Activated CD4-positive, alpha-beta T cell treated with anti-CD3 and anti-CD28 coated beads, Interleukin-2, amount 10 ng/mL, durations not matched to agents 24 days and 14 days (primary cell): Measurements from ENCODE around the gene PTP4A2. TPM values are rescaled to one million over a fixed set of nuclear protein-coding genes. Genes with fewer than 3 reads are reported as not detected.

Experiments used
- DNase-seq: peaks from one replicate; pipeline ENCODE4 v3.0.0; 2022
- H3K27ac Mint-ChIP-seq: one replicate; pipeline ENCODE4 v1.8.0; 2022; ENCODE audit warnings: mild to moderate bottlenecking, mixed read lengths
- H3K27me3 Mint-ChIP-seq: one replicate; pipeline ENCODE4 v1.8.0; 2022; ENCODE audit warnings: mixed read lengths
- H3K36me3 Mint-ChIP-seq: one replicate; pipeline ENCODE4 v1.8.0; 2022; ENCODE audit warnings: low read depth, mild to moderate bottlenecking, mixed read lengths
- H3K4me1 Mint-ChIP-seq: one replicate; pipeline ENCODE4 v1.8.0; 2021; ENCODE audit warnings: mixed read lengths
- H3K4me3 Mint-ChIP-seq: one replicate; pipeline ENCODE4 v1.8.0; 2022; ENCODE audit warnings: mild to moderate bottlenecking, moderate library complexity, mixed read lengths
- H3K9me3 Mint-ChIP-seq: one replicate; pipeline ENCODE4 v1.8.0; 2021; ENCODE audit warnings: mixed read lengths
- intact Hi-C: fragments of 100-400 bp; cut with micrococcal nuclease; formaldehyde crosslinking; loops from one replicate; pipeline ENCODE4 v1.15.1; 2023
- total RNA-seq: library from RNA; stranded (reverse); gene quantifications from 2 replicates; pipeline ENCODE4 v1.2.3, GENCODE V29; 2022

Gene PTP4A2
- total RNA-seq, 1 donor from 2014 or later = 363 TPM

- H3K27me3 Mint-ChIP-seq = no peaks in the 10 kb centered on the region
- intact Hi-C loops = no loop called here
- H3K4me1 Mint-ChIP-seq = peaks cover 6% of the 10 kb centered on the region
- no peaks in the 10 kb centered on the region for H3K9me3 Mint-ChIP-seq
- H3K27ac Mint-ChIP-seq = no peak overlapping the region
- DNase-seq = no peak
- H3K36me3 Mint-ChIP-seq = no peaks in the 10 kb centered on the region
- no peak overlapping the region for H3K4me3 Mint-ChIP-seq
These were observed 72.3 kb downstream of the PTP4A2 start for GRCh38 chr1:31865728-31866449.

DNA sequence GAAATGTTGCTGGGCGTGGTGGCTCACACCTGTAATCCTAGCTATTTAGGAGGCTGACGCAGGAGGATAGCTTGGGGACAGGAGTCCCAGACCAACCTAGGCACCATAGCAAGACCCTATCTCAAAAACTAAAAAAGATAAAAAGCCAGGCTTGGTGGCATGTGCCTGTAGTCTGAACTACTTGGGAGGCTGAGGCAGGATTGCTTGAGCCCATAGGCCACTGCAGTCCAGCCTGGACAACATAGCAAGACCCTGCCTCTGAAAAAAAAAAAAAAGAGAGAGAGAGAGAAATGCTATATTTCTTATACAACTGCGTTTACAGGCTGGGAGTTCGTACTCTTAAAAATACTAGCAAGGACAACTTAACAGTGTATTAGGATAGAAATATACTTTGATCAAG, 76.1 kb downstream of the PTP4A2 start:
- H3K4me1 Mint-ChIP-seq = no peaks in the 10 kb centered on the region
- no peaks in the 10 kb centered on the region for H3K9me3 Mint-ChIP-seq
- no peak overlapping the region for H3K4me3 Mint-ChIP-seq
- no peaks in the 10 kb centered on the region for H3K27me3 Mint-ChIP-seq
- intact Hi-C loops = no loop called here
- H3K36me3 Mint-ChIP-seq = no peaks in the 10 kb centered on the region
- H3K27ac Mint-ChIP-seq = no peak overlapping the region
- DNase-seq = no peak

- no peaks in the 10 kb centered on the region for H3K27me3 Mint-ChIP-seq
These were observed 76.8 kb downstream of the PTP4A2 start for GRCh38 chr1:31861346-31861745.

GRCh38 chr1:31860581-31860980, 77.6 kb downstream of the PTP4A2 start:
- no peaks in the 10 kb centered on the region for H3K9me3 Mint-ChIP-seq
- no peaks in the 10 kb centered on the region for H3K4me1 Mint-ChIP-seq
- no peak overlapping the region for H3K27ac Mint-ChIP-seq
- no peak for DNase-seq
- H3K4me3 Mint-ChIP-seq = no peak overlapping the region
- no peaks in the 10 kb centered on the region for H3K27me3 Mint-ChIP-seq
- intact Hi-C loops = no loop called here
- H3K36me3 Mint-ChIP-seq = no peaks in the 10 kb centered on the region

More at GRCh38 chr1:31861346-31861745, 76.8 kb downstream of the PTP4A2 start:
- Mint-ChIP-seq H3K36me3 (no peaks in the 10 kb centered on the region), H3K9me3 (no peaks in the 10 kb centered on the region), H3K27ac (no peak overlapping the region), H3K4me3 (no peak overlapping the region), H3K4me1 (no peaks in the 10 kb centered on the region)
- DNase-seq = no peak
- intact Hi-C loops = no loop called here

DNA sequence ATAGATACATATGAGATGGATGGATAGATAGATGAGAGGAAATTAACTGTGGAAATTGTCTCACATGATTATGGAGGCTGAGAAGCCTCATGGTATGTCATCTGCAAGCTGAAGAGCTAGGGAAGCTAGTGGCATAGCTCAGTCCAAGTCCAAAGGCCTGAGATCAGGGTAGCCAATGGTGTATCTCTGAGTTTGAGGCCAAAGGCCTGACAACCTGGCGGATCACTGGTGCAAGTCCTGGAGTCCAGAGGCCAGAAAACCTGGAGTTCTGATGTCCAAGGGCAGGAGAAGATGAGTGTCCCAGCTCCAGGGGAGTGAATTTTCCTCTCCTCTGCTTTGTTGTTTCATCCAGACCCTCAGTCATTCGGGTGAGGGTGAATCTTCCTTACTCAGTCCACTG, 78.4 kb downstream of the PTP4A2 start:
- DNase-seq = no peak
- Mint-ChIP-seq H3K9me3 (no peaks in the 10 kb centered on the region), H3K27me3 (no peaks in the 10 kb centered on the region), H3K27ac (no peak overlapping the region), H3K4me1 (no peaks in the 10 kb centered on the region), H3K36me3 (no peaks in the 10 kb centered on the region), H3K4me3 (no peak overlapping the region)
- intact Hi-C loops = no loop called here

GRCh38 chr1:31859044-31859443, 79.1 kb downstream of the PTP4A2 start:
- no peak overlapping the region for H3K27ac Mint-ChIP-seq
- intact Hi-C loops = no loop called here
- H3K9me3 Mint-ChIP-seq = no peaks in the 10 kb centered on the region
- H3K36me3 Mint-ChIP-seq = no peaks in the 10 kb centered on the region
- no peak overlapping the region for H3K4me3 Mint-ChIP-seq
- DNase-seq = no peak
- H3K27me3 Mint-ChIP-seq = no peaks in the 10 kb centered on the region
- H3K4me1 Mint-ChIP-seq = no peaks in the 10 kb centered on the region

GRCh38 chr1:31857863-31858262, 80.3 kb downstream of the PTP4A2 start:
- no peaks in the 10 kb centered on the region for H3K36me3 Mint-ChIP-seq
- H3K4me3 Mint-ChIP-seq = no peak overlapping the region
- no peak for DNase-seq
- H3K4me1 Mint-ChIP-seq = no peaks in the 10 kb centered on the region
- no peaks in the 10 kb centered on the region for H3K9me3 Mint-ChIP-seq
- H3K27ac Mint-ChIP-seq = no peak overlapping the region
- no peaks in the 10 kb centered on the region for H3K27me3 Mint-ChIP-seq
- intact Hi-C loops = no loop called here

Other genes starting within 250 kb of the PTP4A2 start
- gene COL16A1, start 234.4 kb downstream of the PTP4A2 start, total RNA-seq = not detected in 2 replicates
- gene ADGRB2, start 174.0 kb downstream of the PTP4A2 start, total RNA-seq = 0.40 and 0.45 TPM in 2 replicates
- not detected in 2 replicates for gene SPOCD1, start 122.3 kb downstream of the PTP4A2 start, total RNA-seq
- 174 and 175 TPM in 2 replicates for gene KHDRBS1, start 75.5 kb upstream of the PTP4A2 start, total RNA-seq
- gene TMEM39B, start 134.6 kb upstream of the PTP4A2 start, total RNA-seq = 34.5 and 38.0 TPM in 2 replicates
- 79.4 and 87.6 TPM in 2 replicates for gene KPNA6, start 169.7 kb upstream of the PTP4A2 start, total RNA-seq
- 105 and 106 TPM in 2 replicates for gene TXLNA, start 241.3 kb upstream of the PTP4A2 start, total RNA-seq